NCI-H2171 (cell line): Measurements from ENCODE around the gene MPND.
"Not testable (repeated sequence)": the region's sequence is repeated elsewhere in the genome, so short reads cannot be mapped to it uniquely, and the experiment has no call there.

ENCODE experiments used
- DNase-seq: peaks from one replicate; lab custom pipeline; 2025; lab: John Stamatoyannopoulos, UW

Gene MPND

DNA sequence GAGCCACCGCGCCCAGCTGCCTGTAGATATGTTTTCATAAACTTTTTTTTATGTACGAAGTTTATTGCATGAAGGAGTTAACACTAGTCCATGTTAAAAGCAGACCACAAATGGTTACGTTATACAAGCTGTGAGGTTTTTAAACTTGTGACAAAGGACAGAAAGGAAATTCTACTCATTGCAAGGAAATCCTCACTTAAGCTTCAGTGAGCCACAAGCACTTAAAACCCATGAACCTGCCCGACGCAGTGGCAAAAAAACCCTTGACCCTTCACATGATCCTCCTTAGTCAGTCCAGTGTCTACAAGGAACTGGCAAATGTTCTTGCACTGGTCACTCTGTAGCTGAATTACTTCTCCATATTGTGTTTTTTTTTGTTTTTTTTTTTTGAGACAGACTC is 4.2 kb downstream of the MPND start:
- DNase-seq = no peak

DNA sequence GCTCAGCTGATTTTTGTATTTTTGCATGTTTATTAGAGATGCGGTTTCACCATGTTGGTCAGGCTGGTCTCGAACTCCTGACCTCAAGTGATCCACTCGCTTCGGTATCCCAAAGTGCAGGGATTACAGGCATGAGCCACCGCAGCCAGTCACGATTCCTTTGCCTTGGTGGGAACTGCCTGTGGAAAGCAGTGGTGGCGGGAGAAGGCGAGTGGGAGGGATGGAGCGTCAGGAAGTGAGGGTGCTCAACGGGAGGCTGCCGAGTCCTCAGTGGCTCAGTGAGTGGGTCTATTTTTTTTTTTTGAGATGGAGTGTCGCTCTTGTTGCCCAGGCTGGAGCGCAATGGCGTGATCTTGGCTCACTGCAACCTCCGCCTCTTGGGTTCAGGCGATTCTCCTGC is 5.9 kb downstream of the MPND start:
- DNase-seq = not testable (repeated sequence)

DNA sequence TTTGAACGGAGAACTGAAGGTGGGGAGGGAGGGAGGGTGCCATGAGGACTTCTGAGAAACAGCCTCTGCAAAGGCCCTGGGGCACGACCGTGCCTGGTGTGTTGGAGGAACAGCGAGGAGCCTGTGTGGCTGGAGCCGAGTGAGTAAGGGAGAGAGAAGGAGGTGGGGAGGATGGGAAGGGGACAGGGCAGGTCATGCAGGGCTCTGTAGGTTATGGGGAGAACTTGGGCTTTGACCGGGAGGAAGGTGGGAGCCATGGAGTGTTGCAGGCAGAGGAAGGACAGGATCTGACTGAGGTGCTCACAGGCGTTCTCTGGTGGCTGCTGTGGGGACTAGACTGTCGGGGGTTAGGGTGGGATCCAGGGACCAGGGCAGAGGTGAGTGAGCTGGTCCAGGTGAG is 6.7 kb downstream of the MPND start:
- no peak for DNase-seq

DNA sequence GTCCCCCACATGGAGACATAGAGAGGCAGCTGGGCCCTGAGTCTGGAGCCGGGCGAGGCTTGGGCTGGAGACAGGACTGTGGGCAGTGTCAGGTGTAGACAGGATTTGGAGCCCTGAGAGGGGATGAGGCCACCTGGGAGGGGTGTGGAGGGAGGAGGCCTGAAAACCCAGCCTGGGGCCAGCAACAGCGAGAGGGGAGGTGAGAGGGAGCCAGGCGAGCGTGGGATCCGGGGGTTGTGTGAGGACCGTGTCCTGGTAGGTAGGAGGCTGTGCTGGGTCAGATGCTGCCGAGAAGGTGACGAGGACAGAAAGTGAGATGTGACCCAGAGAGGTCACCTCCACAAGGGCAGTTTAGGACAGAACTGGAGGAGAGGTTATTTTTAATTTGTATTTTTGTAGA is 7.4 kb downstream of the MPND start:
- DNase-seq = no peak

DNA sequence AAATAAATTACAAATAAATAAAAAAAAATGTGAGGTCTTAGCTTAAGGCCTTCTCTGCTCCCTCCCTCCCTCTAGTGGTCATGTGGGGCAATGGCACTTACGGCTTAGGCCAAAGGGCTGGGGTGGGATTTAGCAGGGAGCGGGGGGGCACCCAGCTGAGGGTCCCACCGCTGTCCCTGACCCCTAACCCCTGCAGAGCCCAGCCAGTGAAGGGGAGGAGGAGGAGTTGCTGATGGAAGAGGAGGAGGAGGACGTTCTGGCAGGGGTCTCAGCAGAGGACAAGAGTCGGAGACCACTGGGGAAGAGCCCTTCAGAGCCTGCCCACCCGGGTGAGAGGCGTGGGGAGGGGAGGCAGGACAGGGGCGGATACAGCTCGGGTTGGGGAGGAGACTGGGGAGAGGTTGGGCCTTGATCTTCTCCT is 9.3 kb downstream of the MPND start:
- DNase-seq = peak; percentile 41

GRCh38 chr19:4354282-4354681 is 10.9 kb downstream of the MPND start:
- DNase-seq = no peak

DNA sequence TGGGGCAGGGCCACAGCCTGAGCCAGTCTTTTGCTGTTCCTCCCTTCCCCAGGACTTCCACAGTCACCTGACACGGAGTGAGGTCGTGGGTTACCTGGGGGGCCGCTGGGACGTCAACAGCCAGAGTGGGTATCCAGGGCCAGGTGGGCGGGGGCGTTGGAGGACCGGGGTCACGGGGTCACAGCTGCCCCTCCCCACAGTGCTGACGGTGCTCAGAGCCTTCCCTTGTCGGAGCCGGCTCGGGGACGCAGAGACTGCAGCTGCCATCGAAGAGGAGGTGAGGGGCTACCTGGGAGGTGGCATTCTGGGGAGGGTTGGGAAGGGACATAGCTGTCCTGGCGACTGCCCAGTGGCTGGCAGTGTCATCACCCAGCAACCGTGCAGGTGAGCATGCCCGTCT is 11.5 kb downstream of the MPND start:
- DNase-seq = no peak

- DNase-seq = no peak
These were observed 13.9 kb downstream of the MPND start for GRCh38 chr19:4357095-4357797.

DNA sequence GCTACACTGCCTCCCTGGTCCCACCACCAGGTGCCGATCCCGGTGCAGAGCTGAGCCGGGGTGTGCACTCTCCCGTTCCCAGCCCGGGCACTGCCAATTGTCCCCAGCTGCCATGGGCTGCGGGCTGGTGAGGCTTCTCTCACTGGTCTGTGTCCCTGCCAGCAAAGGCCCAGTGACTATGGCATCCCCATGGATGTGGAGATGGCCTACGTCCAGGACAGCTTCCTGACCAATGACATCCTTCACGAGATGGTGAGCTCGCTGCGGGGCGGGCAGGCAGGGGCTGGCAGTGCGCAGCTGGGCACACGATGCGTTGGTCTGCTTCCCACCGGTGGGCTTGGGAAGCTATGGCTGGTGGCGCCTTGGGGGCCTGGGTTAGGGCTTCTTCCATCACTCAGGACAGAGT is 14.6 kb downstream of the MPND start:
- DNase-seq = no peak

DNA sequence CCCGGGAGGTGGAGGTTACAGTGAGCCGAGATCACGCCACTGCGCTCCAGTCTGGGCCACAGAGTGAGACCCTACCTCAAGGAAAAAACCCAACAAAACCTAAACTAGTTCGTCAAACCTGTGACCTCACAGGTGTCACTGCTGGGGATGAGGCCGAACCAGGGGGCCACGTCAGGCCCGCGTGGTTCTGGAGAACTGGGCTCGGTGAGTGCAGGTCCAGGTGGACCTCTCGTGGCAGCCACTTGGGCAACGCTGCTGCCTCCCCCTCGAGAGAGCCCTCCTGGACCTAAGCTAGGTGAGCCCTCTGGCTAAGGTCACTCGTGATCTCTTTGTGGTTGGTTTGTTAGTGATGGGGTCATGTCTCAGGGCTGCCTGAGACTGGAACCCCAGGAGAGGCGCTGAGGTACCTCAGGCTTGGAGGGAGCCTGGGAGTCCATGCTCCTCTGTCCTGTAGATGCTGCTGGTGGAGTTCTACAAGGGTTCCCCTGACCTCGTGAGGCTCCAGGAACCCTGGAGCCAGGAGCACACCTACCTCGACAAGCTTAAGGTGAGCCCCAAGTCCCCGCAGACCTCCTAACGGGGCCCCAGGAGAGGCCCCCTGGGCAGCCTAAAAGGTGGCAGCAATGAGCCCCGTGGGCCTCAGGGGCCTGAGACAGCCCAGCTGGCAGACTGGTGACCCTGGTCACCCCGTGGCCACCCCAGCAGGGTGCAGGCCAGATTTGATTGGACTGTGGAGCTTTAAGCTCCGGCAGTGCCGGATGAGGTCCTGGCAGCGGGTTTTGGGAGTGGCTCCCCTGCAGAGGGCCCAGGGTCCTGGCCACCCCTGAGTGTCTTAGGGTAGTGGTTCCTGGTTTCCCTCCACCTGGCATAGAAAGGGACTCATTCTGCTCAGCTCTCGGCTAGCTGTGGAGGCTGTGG is 15.6 kb downstream of the MPND start:
- DNase-seq = no peak

GRCh38 chr19:4359627-4360000 is 16.3 kb downstream of the MPND start:
- DNase-seq = no peak

DNA sequence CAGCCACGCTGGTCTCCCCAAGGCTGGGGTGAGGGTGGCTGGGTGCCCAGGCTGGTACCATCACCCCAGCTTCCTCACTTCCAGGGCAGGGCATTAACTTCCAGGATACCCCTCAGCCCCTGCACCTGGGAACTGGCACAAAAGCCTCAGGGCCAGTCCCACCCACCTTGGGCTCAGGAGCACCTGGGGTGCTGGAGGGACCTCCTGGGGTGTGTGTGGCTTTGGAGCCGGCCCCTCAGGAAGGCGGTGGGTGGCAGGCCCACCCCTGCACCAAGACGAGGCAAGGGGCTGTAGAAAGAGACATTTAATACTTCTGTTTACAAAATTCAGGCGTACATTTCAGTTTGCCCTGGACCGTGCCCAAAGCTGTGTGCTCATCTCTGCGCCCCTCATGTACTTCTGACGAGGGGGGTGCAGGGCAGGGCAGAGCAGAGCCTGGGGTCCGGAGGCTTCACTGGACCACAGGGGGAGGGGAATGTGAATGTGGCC is 16.8 kb downstream of the MPND start:
- DNase-seq = no peak

GRCh38 chr19:4360641-4361151 is 17.3 kb downstream of the MPND start:
- no peak for DNase-seq

DNA sequence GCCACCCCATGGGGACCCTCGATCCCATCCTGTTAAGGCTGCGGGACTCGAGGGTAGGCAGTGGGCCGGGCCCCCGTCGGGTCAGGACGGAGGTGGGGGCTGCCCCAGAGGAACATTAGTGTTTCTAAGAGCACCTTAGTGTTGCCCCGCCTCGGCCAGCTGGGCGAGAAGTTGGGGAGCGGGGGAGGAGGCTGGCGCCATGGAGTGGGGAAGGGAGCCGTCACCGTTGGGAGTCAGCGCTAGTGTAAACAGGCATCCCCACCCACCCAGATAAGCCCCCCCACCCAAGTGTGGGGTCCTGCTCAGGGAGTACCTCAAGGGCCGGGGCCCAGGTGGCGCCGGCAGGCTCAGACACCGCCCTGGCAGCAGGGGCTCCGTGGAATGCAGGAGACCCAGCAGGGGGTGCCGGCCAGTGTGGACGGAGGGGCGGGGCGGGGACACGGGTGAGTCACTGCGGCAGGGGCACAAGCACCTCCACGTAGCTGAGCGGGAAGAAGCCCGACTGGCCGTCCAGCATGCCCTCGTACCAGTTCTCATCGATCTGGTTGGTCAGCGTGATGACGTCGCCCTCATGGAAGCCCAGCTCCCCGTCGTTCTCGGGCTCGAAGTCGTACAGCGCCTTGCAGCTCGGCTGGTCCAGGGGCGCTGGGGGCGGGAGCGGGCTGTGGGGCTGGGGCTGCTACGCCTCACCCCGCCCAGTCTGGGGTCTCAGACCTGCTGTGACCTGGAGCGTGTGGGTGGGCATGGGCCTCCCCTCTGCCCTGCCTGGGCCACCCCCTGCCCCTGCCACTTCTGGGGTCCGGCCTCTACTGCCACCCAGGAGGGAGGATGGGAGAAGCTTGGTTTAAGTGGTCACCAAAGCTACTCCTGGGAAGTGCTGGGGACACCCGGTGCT is 18.0 kb downstream of the MPND start:
- no peak for DNase-seq

DNA sequence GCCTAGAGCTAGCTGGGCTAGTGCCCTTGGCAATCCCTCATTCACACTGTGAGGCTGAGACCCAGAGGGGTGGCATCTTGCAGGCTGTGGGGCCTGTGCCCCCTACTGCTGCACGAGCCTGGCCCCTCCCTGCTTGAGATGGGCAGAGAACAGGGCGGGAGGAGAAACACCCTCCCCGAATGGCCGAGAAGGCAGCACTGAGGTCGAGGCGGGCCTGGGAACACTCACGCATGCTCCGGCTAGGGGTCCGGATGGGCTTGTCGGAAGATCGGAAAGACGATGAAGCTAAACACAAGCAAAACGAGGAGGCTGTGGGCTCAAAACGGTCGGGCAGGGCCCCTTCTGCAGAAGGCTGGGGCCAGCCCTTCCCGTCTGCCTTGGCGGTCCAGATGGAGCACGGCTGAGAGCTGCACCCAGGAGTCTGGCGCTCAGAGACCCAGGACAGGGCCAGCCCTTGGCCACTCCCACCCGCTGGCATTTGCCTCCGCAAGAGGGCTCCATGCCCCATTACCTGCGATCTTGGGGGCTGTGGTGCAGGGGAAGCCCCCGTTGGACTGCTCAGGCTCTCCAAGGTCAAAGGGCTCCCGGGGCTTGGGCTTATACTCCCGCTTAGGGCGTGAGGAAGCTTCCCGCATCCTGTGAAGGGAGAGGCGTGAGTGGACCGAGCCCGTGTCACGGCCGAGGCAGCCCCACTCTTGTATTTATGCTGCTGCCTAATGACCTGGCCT is 18.9 kb downstream of the MPND start:
- no peak for DNase-seq

- DNase-seq = no peak
These were observed 19.6 kb downstream of the MPND start for GRCh38 chr19:4362831-4363545.

DNA sequence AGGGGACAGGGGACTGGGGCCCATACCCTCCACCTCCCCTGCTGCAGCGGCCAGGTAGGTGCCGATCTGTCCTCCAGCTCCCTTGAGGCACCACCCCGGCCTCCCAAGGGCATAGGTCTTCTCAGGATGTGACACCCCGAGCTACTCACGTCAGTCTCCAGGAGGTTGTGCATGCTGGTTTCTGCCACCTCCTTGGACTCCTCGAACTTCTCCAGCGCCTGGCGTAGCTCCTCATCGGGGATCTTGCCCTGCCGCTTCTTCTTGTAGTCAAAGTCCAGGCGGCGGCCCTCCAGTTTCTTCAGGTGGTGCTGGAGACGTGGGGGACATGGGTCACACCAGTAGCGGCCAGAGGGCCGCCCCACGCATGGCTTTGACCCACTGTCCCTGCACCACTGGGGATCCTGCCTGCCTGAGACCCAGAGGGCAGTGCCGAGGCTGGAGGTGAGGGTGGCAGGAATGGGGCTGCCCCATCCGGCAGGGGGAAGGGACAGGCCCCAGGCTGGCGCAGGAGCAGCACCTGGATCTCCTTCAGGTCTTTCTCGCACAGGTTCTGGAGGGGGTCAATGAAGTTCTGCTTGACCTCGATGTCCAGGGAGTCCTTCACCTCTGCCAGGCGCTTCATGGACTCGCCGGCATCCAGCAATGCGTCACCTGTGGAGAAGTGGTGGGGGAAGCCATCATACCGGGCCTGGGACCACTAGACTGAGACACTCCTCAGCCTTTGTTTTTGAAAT is 20.4 kb downstream of the MPND start:
- DNase-seq = no peak

DNA sequence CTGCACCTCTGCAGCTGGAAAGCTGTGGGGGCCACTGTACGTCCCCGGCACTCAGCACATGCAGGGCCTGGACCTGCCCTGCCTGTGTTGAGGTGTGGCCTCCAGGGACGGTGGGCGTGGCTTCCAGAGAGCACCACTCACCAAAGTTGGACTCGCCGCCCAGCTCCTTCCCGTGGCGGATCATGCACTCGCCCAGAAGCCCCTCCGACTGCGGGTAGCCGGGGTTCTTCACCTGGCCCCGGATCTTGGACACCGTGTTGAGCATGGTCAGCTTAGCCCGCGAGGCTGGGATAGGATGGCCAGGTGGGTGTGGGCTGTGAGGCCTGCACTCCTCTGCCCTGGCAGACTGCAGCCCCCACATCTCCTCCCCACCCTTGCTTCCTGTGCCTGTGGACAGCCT is 22.0 kb downstream of the MPND start:
- no peak for DNase-seq

DNA sequence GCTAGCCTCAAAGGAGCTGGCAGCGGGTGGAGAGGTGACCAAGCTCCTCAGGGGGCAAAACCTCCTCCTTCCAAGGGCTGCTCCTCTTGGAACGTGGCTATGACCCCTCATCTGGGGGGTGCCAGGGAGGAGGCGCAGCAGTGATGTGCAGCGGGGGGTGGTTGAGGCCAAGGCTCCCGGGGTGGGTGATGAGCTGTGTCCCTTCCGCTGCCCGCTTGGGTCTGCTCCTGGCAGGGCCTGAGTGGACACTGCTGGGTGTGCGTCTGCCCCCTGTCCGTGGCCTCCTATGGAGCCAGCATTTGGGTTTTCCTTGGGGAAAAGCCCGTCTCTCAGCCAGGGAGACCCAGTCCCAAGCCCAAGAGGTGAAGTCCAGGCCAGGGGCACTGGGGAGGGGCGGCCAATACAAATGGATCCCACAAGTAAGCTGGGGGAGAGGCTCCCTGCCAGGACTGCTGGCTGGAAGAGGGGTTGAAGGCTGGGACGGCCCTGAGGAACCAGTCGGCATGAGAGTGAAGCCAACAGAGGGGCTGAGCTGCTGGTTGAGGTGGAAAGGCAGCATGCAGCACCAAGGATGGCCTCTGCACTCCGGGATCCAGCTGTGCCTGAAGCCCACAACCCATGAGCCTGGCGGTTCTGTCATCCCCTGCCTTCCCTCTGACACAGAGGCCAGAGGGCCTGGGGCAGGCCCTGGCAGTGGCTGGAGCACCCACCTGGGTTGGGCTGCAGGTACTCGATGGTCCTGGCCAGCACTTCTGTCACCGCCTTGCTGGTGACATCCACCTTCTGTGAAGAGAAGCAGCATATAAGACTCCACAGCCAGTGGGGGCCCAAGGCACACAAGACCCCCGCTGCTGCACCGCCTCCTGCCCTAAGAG is 22.7 kb downstream of the MPND start:
- DNase-seq = no peak
